Omental fat pad (tissue), 4 donors: ENCODE measurements around the gene RBBP6. TPM values are rescaled to one million over a fixed set of nuclear protein-coding genes. Genes with fewer than 3 reads are reported as not detected.

Experiments
- ATAC-seq: fragments of 150-250 bp; one replicate; pipeline ENCODE4 v1.9.1; 2016; ENCODE audit warnings: mild to moderate bottlenecking, moderate library complexity; ENCODE audit not compliant: low FRiP score
- DNase-seq: peaks from one replicate; pipeline ENCODE4 v3.0.0-alpha.2; 2019; ENCODE audit warnings: low spot score
- CTCF ChIP-seq, 3 donors: fragments of 450-650 bp; IDR thresholded peaks; one replicate each; pipeline ENCODE4 v1.5.1; 2016 to 2017; ENCODE audit warnings: antibody characterized with exemption in 3 of 3, mild to moderate bottlenecking in 3 of 3, moderate library complexity in 2 of 3
- total RNA-seq, 4 donors: library from RNA; depleted of rRNA; stranded (reverse); fragments of >200 nt; gene quantifications; one replicate each; pipeline ENCODE4 v1.1.0, GENCODE V29; 2016

Gene RBBP6
- total RNA-seq, 4 donors from 2014 or later = 48.5 to 91.6 (median 80.4) TPM

GRCh38 chr16:24504472-24505345, 34.7 kb upstream of the RBBP6 start:
- TF ChIP-seq CTCF (IDR thresholded peaks at IDR 0.05) = no peak
- DNase-seq (no peak), ATAC-seq (no peak)

- no peak for DNase-seq
- no peak for ATAC-seq
- no peak for TF ChIP-seq CTCF (IDR thresholded peaks at IDR 0.05)
Measured at GRCh38 chr16:24505959-24506358, 33.4 kb upstream of the RBBP6 start.

- no peak for DNase-seq
- no peak for TF ChIP-seq CTCF (IDR thresholded peaks at IDR 0.05)
Measured at GRCh38 chr16:24507959-24508480, 31.3 kb upstream of the RBBP6 start.

GRCh38 chr16:24508614-24509013, 30.8 kb upstream of the RBBP6 start:
- TF ChIP-seq CTCF (IDR thresholded peaks at IDR 0.05) = no peak
- DNase-seq = no peak
- no peak for ATAC-seq

More at GRCh38 chr16:24507959-24508480, 31.3 kb upstream of the RBBP6 start:
- no peak for ATAC-seq

- no peak for ATAC-seq
- no peak for TF ChIP-seq CTCF (IDR thresholded peaks at IDR 0.05)
- DNase-seq = no peak
Measured at GRCh38 chr16:24509536-24509935, 29.8 kb upstream of the RBBP6 start.

GRCh38 chr16:24511174-24511573, 28.2 kb upstream of the RBBP6 start:
- no peak for DNase-seq
- TF ChIP-seq CTCF (IDR thresholded peaks at IDR 0.05) = no peak
- no peak for ATAC-seq

- ATAC-seq (no peak), DNase-seq (no peak)
- TF ChIP-seq CTCF (IDR thresholded peaks at IDR 0.05) = no peak
Measured at GRCh38 chr16:24511792-24512191, 27.6 kb upstream of the RBBP6 start.
